ENCODE data around the gene LRRC75A. TPM values are rescaled to one million over a fixed set of nuclear protein-coding genes. Genes with fewer than 3 reads are reported as not detected.

Gene LRRC75A
- total and polyA plus RNA-seq, 7 experiments from 2014 or later = 0.92 to 5.2 (median 3.3) TPM

DNA sequence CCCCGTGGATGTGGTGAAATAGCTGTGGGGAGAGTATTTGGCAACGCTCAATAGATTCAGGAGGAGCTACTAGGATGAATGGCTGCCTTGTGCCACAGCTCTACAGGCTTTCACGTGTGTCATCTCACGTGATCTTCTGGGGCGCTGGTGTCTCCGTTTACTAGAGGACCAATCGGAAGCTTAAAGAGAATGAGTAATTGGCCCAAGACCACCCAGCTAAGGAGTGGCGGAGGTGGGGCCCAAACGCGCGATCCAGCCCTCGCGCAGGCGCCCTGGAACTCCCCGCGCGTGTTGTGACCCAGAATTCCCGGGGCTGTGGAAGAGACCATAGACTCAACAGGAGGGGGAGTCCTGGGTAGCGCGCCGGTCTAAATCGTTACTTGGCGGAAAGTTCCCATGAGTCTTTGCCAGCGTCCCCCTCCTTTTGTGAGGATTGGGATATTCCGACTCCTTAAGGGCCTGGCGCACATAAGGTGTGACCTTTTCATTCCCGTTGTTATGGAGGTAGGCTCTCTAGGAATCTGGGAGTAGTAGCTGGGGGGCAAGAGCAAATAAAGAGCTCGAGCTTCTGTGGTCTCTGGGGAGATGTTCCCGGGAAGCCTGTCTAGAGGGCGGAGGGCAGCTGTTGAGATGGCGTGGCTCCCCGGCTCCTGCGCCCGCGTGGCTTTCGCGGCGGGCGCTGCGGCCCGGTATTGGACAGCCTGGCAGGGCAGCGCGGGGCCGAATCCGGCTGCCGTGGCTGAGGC, 53.3 kb downstream of the LRRC75A start:
- Histone ChIP-seq H3K9me3 (ENCODE audit: control insufficient read depth in 2 of 3, low read length in 3 of 3) (no peaks in the 10 kb centered on the region), H3K27me3 (ENCODE audit: control insufficient read depth in 2 of 2, insufficient read depth in 2 of 2, low read length in 2 of 2) (no peaks in the 10 kb centered on the region), H3K4me3 (ENCODE audit: low read length) (peak overlapping the region; percentile 89), H3K4me1 (ENCODE audit: control insufficient read depth in 2 of 2, insufficient read depth in 2 of 2, low read length in 2 of 2) (peaks cover 27 to 41% of the 10 kb centered on the region in 2 donors), H3K27ac (ENCODE audit: low read depth, low read length) (peak overlapping the region; percentile 92), H3K36me3 (ENCODE audit: control insufficient read depth in 2 of 3, insufficient read depth in 3 of 3, low read length in 3 of 3) (peaks cover 0 to 42% (median 15%) of the 10 kb centered on the region in 3 experiments)
- DNase-seq (peak; percentile 81 to 97 (median 95)), ATAC-seq (peak; percentile 93)
- Mint-ChIP-seq H3K27me3 (no peaks in the 10 kb centered on the region), H3K36me3 (peaks cover 0 to 37% (median 13%) of the 10 kb centered on the region in 5 donors), H3K27ac (peak overlapping the region; percentile 91 to 100 (median 99)), H3K4me1 (peaks cover 30 to 55% (median 47%) of the 10 kb centered on the region in 7 donors), H3K9me3 (no peaks in the 10 kb centered on the region), H3K4me3 (peak overlapping the region; percentile 91 to 100 (median 100))
- intact Hi-C loops (cut with micrococcal nuclease) = loop anchor here (1.0 to 10.0 kb wide), 15 partner anchors 15 to 846 kb away; partner anchors contain the start of genes UBB (in 2 of the 2), ZNF624 (in 2 of the 2), CENPV (in 1 of the 2) and COPS3 (in 1 of the 2)
- CTCF ChIA-PET = interaction anchor here (0.6 to 1.6 kb wide), 5 partner anchors 12 to 440 kb away, joined by 4 to 5 read pairs (median 4); partner anchors contain the start of gene TRPV2
- POLR2A ChIA-PET = interaction anchor here (0.6 to 4.7 kb wide), 14 partner anchors 10 to 1648 kb away, joined by 3 to 55 read pairs (median 4); partner anchors contain the start of genes CENPV, PEMT, TRPV2 and UBB

DNA sequence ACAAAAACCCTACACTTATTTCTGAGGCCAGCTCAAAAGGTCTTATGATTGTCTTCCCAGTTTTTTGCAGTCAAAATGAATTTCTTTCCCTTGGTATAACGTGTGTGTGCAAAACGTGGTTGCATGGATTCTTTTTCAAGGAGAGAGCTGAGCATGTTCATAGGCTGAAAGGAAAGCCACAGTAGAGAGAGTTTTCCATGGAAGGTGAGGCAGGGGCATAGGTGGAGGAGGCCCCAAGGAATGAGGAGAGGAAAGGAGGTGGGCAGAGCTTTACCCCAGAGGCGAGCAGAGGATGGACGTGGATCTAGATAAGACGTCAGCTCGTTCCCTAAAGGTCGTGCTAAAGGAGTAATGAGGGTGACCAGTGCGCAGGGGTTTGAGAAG, 53.8 kb downstream of the LRRC75A start:
- CTCF ChIA-PET = interaction anchor here (0.9 to 1.6 kb wide), 4 partner anchors 11 to 74 kb away, joined by 4 to 5 read pairs (median 4); partner anchors contain the start of gene TRPV2
- intact Hi-C loops (cut with micrococcal nuclease) = loop anchor here (1.0 to 10.0 kb wide), 14 partner anchors 15 to 847 kb away; partner anchors contain the start of genes UBB (in 2 of the 2), ZNF624 (in 2 of the 2), CENPV (in 1 of the 2) and COPS3 (in 1 of the 2)
- no peaks in the 10 kb centered on the region for H3K9me3 Mint-ChIP-seq
- Histone ChIP-seq H3K36me3 (ENCODE audit: control insufficient read depth in 2 of 3, insufficient read depth in 3 of 3, low read length in 3 of 3) (peaks cover 0 to 42% (median 15%) of the 10 kb centered on the region in 3 experiments), H3K4me3 (ENCODE audit: low read length) (peak overlapping the region; percentile 89), H3K27me3 (ENCODE audit: control insufficient read depth in 2 of 2, insufficient read depth in 2 of 2, low read length in 2 of 2) (no peaks in the 10 kb centered on the region), H3K27ac (ENCODE audit: low read depth, low read length) (peak overlapping the region; percentile 92), H3K9me3 (ENCODE audit: control insufficient read depth in 2 of 3, low read length in 3 of 3) (no peaks in the 10 kb centered on the region), H3K4me1 (ENCODE audit: control insufficient read depth in 2 of 2, insufficient read depth in 2 of 2, low read length in 2 of 2) (peaks cover 27 to 41% of the 10 kb centered on the region in 2 donors)
- DNase-seq (no peak), ATAC-seq (no peak)
- peaks cover 30 to 55% (median 47%) of the 10 kb centered on the region in 7 donors for H3K4me1 Mint-ChIP-seq
- peak overlapping the region; percentile 91 to 100 (median 99) for H3K27ac Mint-ChIP-seq
- peak overlapping the region; percentile 91 to 100 (median 100) for H3K4me3 Mint-ChIP-seq
- H3K36me3 Mint-ChIP-seq = peaks cover 0 to 37% (median 13%) of the 10 kb centered on the region in 5 donors
- no peaks in the 10 kb centered on the region for H3K27me3 Mint-ChIP-seq
- POLR2A ChIA-PET = interaction anchor here (0.6 to 4.7 kb wide), 13 partner anchors 9 to 1153 kb away, joined by 3 to 55 read pairs (median 4); partner anchors contain the start of genes CENPV, PEMT, TRPV2 and UBB

DNA sequence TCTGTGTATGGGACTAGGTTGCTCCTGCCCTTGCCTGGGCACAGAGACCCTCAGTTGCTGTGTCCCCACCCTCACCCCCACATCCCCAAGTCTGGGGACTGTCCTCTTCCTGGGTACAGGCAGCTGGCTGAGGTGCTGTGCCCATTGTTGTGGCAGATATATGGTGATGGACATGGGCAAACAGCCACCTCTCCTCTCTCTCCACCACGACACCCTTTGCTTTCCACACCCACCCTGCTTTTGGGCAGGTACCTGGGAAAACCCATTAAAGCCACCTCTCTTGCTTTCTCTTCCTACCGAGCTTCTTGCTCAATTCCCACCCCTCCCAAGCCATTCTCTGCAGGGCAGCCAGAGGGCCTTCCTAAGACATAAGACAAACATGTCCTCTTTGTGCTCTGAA, 54.9 kb downstream of the LRRC75A start:
- Histone ChIP-seq H3K4me1 (ENCODE audit: control insufficient read depth in 2 of 2, insufficient read depth in 2 of 2, low read length in 2 of 2) (peaks cover 27 to 30% of the 10 kb centered on the region in 2 donors), H3K27ac (ENCODE audit: low read depth, low read length) (no peak overlapping the region), H3K9me3 (ENCODE audit: control insufficient read depth in 2 of 3, low read length in 3 of 3) (no peaks in the 10 kb centered on the region), H3K36me3 (ENCODE audit: control insufficient read depth in 2 of 3, insufficient read depth in 3 of 3, low read length in 3 of 3) (peaks cover 0 to 42% (median 11%) of the 10 kb centered on the region in 3 experiments), H3K27me3 (ENCODE audit: control insufficient read depth in 2 of 2, insufficient read depth in 2 of 2, low read length in 2 of 2) (no peaks in the 10 kb centered on the region), H3K4me3 (ENCODE audit: low read length) (no peak overlapping the region)
- ATAC-seq (no peak), DNase-seq (peak in 1 of 9 donors; percentile 3)
- H3K36me3 Mint-ChIP-seq = peaks cover 0 to 28% (median 6%) of the 10 kb centered on the region in 5 donors
- H3K27ac Mint-ChIP-seq = peak overlapping the region in 5 of 9 donors; percentile 43 to 86 (median 58)
- peak overlapping the region in 3 of 10 donors; percentile 1 to 34 (median 2) for H3K4me3 Mint-ChIP-seq
- peaks cover 21 to 44% (median 36%) of the 10 kb centered on the region in 7 donors for H3K4me1 Mint-ChIP-seq
- H3K9me3 Mint-ChIP-seq = no peaks in the 10 kb centered on the region
- CTCF ChIA-PET = interaction anchor here (0.7 kb wide), 1 partner anchor 16 kb away, joined by 3 read pairs; no protein-coding TSS in a partner anchor
- POLR2A ChIA-PET = interaction anchor here (1.6 to 2.4 kb wide), 2 partner anchors 22 to 84 kb away, joined by 5 to 14 read pairs; partner anchors contain the start of genes CENPV and TRPV2
- intact Hi-C loops (cut with micrococcal nuclease) = loop anchor here in 1 of 2 donors (5.0 to 10.0 kb wide), 3 partner anchors 55 to 848 kb away; partner anchors contain the start of genes COPS3 and LRRC75A
- H3K27me3 Mint-ChIP-seq = no peaks in the 10 kb centered on the region

DNA sequence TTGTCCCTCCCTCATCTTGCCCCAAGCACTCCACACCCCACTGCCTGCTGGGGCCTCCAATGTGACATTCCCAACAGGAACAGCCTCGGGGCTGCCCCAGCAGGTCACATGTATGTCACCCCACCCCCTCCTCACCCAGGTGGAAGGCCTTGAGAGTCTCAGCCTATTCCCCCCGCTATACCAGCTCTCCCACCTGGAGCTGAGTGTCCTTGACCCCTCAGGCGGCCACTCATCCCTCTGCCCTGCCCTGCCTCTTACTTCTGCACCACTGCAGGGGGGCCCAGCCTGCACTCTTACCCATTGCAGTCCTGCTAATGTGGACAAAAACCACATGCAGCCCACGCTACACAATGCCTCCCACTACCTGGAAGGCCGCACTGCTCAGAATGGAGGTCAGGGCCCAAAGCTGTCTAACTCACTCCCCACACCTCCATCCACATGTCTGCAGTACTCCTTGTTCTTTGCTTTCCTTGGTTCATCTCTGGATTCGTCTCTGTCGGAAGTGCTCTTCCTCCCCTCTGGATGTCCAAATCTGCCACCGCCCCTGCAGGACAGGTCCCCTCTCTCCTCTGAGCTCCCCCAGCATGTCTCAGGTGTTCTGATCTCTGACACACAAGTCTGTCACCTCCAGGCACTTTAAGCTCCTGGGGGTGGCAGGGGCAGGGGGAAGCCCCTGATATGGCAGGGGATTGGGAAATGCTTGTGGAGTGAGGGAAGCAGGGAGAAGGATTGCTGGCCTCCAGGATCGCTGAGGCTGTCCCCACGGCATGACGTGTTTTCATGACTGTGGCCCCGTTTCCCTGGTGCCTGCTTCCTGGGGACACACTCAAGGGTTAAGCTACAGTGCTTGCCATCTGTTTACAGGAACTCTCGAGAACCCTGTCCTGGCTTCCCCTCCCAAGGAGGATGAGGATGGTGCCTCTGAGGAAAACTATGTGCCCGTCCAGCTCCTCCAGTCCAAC, 55.8 kb downstream of the LRRC75A start:
- peaks cover 0 to 40% (median 5%) of the 10 kb centered on the region in 3 experiments for H3K36me3 ChIP-seq (ENCODE audit: control insufficient read depth in 2 of 3, insufficient read depth in 3 of 3, low read length in 3 of 3)
- Mint-ChIP-seq H3K27me3 (no peaks in the 10 kb centered on the region), H3K4me3 (no peak overlapping the region), H3K4me1 (peaks cover 16 to 38% (median 29%) of the 10 kb centered on the region in 7 donors), H3K36me3 (peaks cover 0 to 22% (median 4%) of the 10 kb centered on the region in 5 donors), H3K27ac (peak overlapping the region; percentile 19 to 93 (median 64)), H3K9me3 (no peaks in the 10 kb centered on the region)
- intact Hi-C loops (cut with micrococcal nuclease) = loop anchor here in 1 of 2 donors (5.0 to 10.0 kb wide), 3 partner anchors 56 to 849 kb away; partner anchors contain the start of genes COPS3 and LRRC75A
- no peak for DNase-seq
- no peaks in the 10 kb centered on the region for H3K9me3 ChIP-seq (ENCODE audit: control insufficient read depth in 2 of 3, low read length in 3 of 3)
- no peak for ATAC-seq
- H3K27me3 ChIP-seq (ENCODE audit: control insufficient read depth in 2 of 2, insufficient read depth in 2 of 2, low read length in 2 of 2) = no peaks in the 10 kb centered on the region
- POLR2A ChIA-PET = interaction anchor here (1.6 kb wide), 1 partner anchor 21 kb away, joined by 5 read pairs; the partner anchor contains the start of gene TRPV2
- CTCF ChIA-PET = interaction anchor here (0.7 kb wide), 1 partner anchor 17 kb away, joined by 3 read pairs; no protein-coding TSS in a partner anchor
- H3K4me3 ChIP-seq (ENCODE audit: low read length) = no peak overlapping the region
- peaks cover 21 to 24% of the 10 kb centered on the region in 2 donors for H3K4me1 ChIP-seq (ENCODE audit: control insufficient read depth in 2 of 2, insufficient read depth in 2 of 2, low read length in 2 of 2)
- no peak overlapping the region for H3K27ac ChIP-seq (ENCODE audit: low read depth, low read length)

DNA sequence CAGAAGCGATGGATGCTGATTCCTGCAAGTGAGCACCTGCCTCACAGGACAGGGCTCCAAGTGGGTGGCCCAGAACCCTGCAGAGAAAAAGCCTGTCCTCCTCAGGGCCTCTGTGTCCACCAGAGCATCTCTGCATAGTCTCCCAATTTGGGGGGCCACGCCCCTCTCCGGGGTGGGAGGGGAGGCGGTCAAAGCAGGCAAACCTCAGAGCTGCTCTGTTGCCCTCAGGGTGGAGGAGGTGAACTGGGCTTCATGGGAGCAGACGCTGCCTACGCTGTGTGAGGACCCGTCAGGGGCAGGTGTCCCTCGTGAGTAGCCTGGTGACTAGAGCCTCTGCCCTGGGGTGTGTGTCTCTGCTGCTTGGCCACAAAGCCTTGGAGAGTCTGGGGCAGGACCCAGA, 57.3 kb downstream of the LRRC75A start:
- intact Hi-C loops (cut with micrococcal nuclease) = loop anchor here in 1 of 2 donors (5.0 to 10.0 kb wide), 3 partner anchors 58 to 850 kb away; partner anchors contain the start of genes COPS3 and LRRC75A

More for the DNA sequence above, 57.3 kb downstream of the LRRC75A start:
- DNase-seq (no peak), ATAC-seq (no peak)
- H3K27ac ChIP-seq (ENCODE audit: low read depth, low read length) = no peak overlapping the region
- ChIA-PET CTCF (no interaction called here), POLR2A (no interaction called here)
- H3K4me3 ChIP-seq (ENCODE audit: low read length) = no peak overlapping the region
- H3K36me3 ChIP-seq (ENCODE audit: control insufficient read depth in 2 of 3, insufficient read depth in 3 of 3, low read length in 3 of 3) = peaks cover 0 to 30% (median 0%) of the 10 kb centered on the region in 3 experiments
- Mint-ChIP-seq H3K27me3 (no peaks in the 10 kb centered on the region), H3K27ac (peak overlapping the region in 5 of 9 donors; percentile 29 to 93 (median 64)), H3K4me1 (peaks cover 9 to 24% (median 15%) of the 10 kb centered on the region in 7 donors), H3K36me3 (peaks cover 0 to 12% (median 4%) of the 10 kb centered on the region in 5 donors), H3K4me3 (no peak overlapping the region), H3K9me3 (no peaks in the 10 kb centered on the region)
- no peaks in the 10 kb centered on the region for H3K9me3 ChIP-seq (ENCODE audit: control insufficient read depth in 2 of 3, low read length in 3 of 3)
- H3K27me3 ChIP-seq (ENCODE audit: control insufficient read depth in 2 of 2, insufficient read depth in 2 of 2, low read length in 2 of 2) = no peaks in the 10 kb centered on the region
- H3K4me1 ChIP-seq (ENCODE audit: control insufficient read depth in 2 of 2, insufficient read depth in 2 of 2, low read length in 2 of 2) = peaks cover 6 to 9% of the 10 kb centered on the region in 2 donors
